Body of pancreas (tissue), 4 donors: ENCODE measurements around the gene RPL38.

Source experiments
- POLR2A ChIP-seq, 3 donors: fragments of 450-650 bp; IDR thresholded peaks; one replicate each; pipeline ENCODE4 v1.6.1; 2016; ENCODE audit warnings: antibody characterized with exemption in 3 of 3, mild to moderate bottlenecking in 2 of 3
- TF ChIP-seq, protein P1 (sequence below), 7 experiments: fragments of 450-650 bp in 4 of 7; fragments of 200-600 bp in 3 of 7; sonication (generic) in 3 of 7; IDR thresholded peaks; one replicate each; pipeline ENCODE4 v1.5.1; 2016 to 2019; ENCODE audit warnings: antibody characterized with exemption in 7 of 7

DNA sequence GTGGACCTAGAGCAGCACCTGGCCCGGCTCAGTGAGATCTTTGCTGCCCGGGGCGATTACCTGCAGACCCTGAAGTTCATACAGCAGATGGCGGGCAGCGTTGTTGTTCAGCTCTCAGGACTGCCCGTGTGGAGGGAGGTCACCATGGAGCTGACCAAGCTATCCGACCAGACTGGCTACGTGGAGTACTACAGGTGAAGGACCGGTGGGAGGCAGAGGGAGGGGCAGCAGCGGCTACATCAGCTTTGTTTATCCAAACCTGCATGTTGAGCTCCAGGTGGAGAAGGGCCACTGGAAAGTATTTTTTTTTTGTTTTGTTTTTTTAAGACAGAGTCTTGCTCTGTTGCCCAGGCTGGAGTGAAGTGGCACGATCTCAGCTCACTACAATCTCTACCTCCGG, 33.8 kb downstream of the RPL38 start:
- TF ChIP-seq, protein P1, sequence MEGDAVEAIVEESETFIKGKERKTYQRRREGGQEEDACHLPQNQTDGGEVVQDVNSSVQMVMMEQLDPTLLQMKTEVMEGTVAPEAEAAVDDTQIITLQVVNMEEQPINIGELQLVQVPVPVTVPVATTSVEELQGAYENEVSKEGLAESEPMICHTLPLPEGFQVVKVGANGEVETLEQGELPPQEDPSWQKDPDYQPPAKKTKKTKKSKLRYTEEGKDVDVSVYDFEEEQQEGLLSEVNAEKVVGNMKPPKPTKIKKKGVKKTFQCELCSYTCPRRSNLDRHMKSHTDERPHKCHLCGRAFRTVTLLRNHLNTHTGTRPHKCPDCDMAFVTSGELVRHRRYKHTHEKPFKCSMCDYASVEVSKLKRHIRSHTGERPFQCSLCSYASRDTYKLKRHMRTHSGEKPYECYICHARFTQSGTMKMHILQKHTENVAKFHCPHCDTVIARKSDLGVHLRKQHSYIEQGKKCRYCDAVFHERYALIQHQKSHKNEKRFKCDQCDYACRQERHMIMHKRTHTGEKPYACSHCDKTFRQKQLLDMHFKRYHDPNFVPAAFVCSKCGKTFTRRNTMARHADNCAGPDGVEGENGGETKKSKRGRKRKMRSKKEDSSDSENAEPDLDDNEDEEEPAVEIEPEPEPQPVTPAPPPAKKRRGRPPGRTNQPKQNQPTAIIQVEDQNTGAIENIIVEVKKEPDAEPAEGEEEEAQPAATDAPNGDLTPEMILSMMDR (IDR thresholded peaks at IDR 0.05), result no peak
- TF ChIP-seq POLR2A (IDR thresholded peaks at IDR 0.05), result no peak
